ENCODE data around the gene CYTH4.

Gene CYTH4

DNA sequence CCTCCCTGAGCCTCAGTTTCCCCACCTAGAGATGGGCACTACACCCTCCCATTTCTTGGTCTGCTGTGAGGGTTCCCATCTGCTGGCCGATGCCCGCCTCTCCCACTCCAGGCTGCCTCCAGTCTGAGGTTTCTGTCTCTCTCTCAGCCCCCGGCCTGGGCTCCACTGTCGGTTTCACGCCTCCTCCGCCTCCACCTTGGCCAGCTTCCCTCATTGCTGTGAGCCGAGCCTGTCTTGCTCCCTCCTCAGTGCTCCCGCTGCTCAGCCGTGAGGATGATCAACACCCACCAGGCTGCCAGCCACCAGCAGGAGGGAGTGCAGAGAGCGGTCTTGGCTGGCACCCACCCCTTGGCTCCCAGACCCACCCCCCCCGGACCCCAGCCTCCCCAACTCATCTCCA, 61.0 kb downstream of the CYTH4 start:
- peak in 2 of 56 donors; percentile 6 to 28 for DNase-seq

DNA sequence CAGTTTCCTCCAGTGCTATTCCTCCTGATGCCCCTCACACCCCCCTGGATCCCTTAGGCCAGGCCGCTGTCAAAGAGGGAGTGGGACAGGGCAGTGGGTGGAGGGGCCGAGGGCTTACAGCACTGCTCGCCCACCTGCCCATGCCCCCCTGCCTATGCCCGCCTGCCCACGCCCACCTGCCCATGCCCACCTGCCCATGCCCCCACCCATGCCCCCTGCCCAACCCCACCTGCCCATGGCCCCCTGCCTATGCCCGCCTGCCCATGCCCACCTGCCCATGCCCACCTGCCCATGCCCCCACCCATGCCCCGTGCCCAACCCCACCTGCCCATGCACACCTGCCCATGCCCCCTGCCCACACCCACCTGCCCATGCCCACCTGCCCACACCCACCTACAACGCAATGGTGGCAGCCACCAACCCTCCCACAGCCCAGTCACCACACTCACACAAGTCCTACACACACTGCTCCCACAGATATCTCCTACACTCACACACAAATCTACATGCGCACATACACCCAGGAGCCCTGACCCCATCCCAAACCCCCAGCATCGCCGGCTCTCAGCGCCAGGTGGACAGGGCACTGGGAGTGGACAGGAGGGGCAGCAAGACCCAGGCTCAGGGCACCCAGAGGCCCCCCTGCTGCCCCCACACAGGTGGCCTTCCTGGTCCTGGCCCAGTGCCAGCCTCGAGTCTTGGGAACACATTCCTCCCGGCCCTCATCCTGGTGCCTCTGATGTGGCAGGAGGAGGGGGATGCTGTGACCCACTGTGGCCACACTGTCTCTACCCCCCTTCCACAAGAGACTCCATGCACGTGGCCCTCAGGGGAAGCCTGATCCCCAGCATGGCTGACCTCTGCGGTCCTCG, 61.8 kb downstream of the CYTH4 start:
- DNase-seq: peak in 1 of 56 donors; percentile 15

DNA sequence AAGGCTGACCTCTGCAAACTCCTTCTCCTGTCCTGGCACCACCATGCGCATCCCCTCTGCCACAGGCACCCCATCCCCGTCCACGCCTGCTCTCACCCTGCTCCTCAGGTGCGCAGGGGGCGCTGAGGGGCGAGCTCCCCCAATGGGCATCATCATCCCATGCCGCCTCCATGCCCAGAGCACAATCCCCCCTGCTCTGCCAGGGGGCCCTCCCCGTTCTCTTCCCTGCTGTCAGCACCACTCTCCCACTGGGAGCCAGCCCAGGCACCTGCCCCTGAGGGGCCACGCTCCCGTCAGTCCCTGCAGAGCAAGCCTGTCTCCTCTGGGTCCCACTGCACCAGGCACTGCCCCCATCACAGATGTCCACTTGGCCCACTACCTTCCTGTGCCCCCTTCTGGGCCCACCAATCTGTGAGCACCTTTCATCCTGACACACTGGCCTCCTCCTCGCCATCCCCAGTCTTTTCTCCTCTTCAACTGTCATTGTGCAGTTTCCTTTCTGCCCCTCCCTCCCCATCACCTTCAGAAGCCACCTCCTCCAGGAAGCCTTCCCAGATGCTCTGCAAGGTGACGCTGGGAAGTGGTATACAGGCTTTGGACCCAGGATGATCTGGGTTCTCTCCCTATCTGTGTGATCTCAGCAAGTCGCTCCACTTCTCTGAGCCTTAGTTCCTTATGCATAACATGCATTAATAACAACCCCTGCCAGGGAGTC, 62.6 kb downstream of the CYTH4 start:
- no peak for DNase-seq

DNA sequence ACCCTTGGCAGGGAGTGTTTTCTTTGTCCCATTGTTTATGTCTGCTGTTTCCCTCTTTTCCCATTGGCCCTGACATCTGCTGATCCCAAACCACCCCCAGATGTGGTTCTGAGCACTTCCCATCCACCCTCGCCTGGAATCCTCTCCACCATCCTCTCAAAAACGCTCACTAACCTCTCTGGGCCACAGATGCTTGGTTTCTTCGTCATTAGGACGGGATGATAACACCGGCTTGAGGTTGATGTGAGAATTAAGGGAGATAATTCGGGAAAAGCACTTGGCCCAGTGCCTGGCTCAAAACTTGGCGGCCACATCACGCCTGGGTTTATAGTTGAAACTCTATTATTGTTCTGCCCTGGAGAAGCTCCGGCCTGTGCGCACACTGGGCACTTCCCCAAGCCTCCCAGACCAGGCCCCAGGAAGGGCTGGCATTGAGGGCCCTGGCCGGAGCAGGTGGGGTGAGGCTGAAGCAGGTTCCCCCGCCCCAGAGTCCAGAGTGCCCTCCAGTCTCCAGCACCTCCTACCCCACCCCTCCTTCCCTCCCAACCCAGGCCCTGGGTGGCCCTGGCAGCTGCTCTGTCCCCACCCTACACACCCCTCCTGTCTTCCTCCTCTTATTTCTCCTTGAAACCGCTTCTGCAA, 63.7 kb downstream of the CYTH4 start:
- no peak for DNase-seq

DNA sequence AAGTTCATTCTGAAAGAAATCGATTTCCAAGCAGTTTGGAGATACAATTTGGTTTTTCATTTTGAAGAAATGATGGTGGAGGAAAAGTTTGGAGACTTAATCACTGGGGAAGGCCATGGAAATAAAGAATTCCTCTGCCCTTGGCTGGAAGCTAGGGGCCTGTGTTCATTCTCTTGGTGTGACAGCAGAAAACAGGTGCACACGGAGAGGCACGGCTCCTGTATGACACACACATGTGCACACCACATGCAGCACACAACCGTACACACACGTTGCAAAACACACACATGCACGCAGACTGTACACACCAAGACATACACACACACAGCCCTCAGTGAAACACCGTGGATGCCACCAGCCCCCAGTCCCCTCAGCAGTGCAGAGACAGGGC, 64.2 kb downstream of the CYTH4 start:
- DNase-seq: no peak

DNA sequence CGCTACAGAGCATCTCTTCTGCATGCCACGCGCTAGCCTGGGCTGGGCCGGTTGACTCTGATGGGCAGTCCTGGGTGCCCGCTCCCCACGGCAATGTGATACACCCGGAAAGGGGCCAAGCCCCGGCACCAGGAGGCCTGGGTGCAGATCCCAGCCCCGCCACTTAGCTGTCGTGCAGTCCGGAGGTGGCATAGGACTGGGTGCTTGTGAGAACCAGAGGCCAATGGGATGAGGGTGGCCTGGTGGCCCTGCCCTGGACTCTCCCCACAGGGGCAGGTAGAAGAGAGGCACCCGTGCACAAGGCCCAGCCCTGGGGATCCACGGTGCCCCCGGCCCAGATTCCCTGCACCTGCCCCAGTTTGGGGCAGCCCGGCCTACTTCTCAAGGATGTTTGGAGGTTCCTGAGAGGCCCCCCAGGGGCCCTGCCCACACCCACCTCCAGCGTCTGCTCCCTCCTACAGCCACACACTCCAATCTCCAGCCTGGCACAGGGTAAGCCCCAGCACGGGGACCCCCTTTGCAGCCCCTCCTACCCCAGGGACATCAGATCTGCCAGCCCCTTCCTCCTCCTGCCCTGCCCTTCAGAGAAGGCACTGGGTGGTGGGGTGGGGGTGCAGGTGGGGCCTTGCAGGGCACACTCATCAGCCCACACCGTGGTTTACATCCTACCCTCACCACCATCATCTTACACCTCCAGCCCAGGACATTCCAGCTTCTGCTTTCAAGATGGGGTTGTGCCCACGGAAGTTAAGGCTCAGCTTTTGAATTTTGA, 66.9 kb downstream of the CYTH4 start:
- DNase-seq: no peak

DNA sequence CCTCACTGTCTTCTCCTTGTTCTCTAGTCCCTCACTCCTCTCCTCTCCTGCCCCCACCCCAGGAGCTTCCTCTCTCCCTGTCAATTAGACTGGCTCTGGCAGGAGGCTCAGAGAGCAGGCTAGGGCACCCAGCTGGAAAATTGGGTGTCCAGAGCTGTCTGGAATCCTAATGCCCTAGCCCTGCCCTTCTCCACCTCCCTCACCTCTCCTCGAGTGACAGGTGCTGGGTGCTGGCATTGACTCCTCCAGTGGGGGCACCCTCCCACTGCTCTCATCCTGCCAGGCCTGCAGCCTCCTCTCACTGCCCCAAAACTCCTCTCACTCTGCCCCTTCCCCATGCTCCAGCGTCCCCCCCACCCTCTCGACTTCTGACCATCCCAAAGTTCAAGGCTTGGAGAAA, 68.9 kb downstream of the CYTH4 start:
- DNase-seq: no peak

DNA sequence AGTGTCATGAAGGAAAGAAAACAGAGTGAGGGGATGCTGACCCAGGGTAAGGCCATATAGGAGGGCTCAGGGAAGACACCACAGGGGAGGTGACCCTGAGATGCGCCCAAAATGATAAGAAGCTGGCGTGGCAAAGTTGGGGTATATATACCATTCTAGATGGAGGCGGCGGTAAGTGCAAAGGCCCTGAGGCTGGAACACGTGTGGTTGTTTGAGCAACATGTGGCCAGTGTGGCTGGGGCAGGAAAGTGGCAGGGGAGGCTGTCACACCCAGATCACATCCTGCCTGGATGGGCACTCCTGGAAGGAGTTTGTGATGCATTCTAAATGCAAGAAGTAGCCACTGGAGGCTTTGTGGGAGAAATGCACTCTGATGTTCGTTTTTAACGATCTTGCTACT, 70.2 kb downstream of the CYTH4 start:
- DNase-seq: no peak

DNA sequence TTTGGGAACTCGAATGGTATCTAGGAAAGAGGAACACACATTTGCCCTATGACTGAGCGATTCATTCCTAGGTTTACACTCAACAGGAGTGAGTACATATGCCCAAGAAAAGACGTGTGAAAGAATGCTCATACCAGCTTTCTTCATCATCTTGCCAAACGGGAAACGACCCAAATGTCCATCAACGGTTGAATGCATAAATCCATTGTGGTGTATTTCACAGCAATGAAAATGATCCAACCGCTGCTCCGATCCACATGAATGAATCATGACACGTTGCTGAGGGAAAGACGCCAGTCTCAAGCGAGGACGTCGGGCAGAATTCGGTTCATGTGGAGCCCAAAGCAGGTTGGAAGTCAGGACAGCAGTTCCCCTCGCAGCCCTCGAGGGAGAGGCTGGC, 71.5 kb downstream of the CYTH4 start:
- DNase-seq: no peak

DNA sequence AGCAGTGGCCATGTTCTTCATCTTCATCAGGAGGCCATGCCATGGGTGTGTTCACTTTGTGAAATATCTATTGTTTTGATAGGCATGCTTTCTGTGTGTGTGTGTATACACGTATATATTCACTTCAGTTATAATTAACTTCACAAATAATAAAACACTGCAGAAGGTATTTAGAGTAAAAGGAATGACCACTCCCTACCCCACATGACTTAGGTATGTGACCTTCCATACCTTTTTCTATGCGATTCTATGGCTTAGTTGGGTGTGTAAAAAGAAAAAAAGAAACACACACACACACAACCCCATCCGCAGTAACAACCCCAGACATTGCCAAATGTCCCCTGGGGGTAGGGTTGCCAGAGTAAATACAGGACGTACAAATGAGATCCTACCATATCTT, 72.0 kb downstream of the CYTH4 start:
- DNase-seq: no peak

DNA sequence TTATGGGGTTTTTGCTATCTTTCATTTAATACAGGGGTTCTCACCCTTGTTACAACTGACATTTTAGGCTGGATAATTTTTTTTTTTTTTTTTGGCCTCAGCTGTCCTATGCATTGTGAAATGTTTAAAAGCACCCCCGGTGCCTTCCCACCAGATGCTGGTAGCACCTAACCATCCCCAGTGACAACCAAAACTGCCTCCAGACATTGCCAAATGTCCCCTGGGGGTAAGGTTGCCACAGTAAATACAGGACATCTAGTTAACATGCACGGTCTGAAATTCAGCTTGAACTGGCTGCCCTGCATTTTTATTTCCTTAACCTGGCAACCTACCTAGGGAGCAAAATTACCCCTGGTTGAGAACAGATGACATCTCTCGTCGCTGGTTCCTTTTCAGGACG, 72.4 kb downstream of the CYTH4 start:
- DNase-seq: no peak

DNA sequence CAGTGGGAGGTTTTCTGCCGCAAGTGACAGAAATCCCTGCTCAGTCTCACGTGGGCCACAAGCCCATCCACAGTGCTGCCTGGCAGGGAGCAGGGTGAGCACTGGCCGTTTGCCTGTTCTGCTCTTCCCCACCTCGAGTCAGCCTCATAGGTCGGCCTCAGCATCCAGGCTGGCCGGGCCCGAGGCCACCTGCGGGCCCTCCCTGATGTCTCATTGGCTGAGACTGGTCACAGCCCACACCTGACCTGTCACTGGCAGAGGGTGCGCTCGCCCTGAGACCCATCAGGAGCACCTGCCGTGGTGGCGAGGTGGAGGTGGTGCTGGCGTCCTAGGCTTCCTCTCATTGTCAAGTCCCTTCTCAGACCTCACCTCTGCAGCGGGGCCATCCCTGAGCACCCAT, 72.9 kb downstream of the CYTH4 start:
- no peak for DNase-seq

DNA sequence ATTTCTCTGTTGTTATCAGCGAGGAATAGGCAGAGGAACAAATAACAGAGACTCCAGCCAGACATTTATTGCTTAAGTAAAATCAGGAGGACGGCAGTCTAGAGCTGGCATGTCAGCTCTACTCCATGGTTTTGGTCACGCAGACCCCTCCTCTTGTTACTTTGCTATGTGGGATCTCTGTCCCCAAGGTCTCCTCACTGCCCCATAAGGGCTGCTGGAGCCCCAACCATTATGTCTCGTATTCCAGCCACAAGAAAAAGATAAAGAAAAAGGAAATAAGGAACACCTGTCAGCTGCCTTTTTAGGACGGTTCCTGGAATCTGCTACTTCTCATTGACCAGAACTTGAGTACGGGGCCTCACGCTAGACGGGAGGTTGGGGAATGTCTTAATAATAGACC, 74.6 kb downstream of the CYTH4 start:
- no peak for DNase-seq

DNA sequence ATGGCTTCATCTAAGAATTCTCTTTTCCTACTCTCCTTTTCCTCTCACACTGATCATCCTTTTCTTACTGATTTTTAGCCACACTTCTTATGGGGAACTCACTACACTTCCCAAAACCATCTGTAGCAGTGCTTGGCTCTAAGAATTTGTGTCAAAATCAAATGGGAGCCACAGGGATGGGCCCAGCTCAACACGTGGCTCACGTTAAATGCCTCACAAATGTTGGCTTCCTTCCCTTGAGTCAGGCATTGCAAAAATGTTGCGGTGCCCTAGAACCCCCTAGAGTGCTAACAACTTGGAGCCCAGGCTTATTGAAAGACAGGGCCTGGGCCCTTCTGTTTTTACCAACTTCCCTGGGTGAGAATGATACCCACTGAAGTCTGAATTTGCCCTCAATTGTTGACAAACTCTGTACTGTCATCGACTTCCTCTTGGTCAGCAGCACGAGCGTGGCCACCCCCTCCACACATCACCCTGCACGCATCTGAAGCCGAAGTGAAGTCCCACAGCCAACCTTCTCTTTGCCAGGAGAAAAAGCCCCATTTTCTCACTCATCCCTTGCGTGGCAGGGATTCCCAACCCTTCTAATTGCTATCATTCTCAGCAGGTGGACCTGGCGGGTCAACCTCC, 75.3 kb downstream of the CYTH4 start:
- no peak for DNase-seq

DNA sequence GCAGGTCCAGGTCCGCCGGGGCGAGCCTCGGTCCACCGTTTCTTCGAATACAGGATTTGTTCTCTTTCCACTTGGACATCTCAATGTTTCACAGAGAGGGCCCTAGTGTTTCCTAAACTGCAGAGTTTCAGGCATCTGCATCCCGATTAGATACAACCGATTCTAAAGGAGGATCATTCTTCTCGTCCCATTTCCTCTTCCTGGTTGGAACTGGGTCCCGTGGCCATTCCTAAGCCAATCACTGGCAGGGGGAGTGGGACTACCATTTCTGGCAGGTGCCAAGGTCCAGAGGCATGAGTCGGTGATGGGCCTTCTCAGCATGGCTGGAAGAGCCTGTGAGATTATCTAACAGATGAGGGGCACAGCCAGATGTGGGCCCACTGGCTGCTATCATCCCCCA, 76.1 kb downstream of the CYTH4 start:
- no peak for DNase-seq

DNA sequence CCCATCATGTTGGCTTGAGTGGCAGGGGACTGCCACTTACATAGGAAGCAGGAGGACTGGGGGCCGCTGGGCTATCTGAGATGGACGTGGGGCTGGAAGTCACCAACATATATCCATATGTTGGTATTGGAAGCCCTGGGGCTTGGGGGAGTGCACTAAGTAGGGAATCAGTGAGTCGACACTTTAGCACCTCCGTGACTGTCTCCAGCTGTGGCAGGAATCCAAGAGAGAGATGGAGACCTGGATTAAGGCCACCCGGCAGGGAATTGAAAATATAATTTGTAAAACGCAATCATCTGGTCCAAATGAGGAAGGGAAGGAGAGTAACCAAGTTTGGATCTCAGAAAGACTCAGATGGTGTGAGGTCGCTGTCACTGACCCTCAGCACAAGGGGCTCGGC, 76.6 kb downstream of the CYTH4 start:
- DNase-seq: no peak

DNA sequence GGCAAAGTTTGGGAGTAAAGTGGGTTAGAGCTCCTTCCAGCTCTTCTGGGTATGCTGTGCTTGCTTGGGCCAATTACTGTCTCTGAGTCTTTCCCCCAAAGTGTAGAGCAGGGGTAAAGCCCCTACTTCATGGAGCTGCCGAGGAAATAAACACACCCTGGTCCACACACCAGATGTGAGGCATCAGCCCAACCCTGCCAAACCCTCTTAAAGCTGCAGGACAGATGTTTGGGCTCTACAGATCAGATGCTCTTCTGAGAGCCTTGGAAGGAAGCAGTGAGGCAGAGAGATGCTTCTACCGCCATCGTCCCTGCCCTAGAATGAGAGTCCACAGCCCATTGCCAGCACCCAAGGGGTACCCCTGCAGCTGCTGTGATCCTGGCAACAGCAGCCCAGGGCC, 80.3 kb downstream of the CYTH4 start:
- DNase-seq: no peak

DNA sequence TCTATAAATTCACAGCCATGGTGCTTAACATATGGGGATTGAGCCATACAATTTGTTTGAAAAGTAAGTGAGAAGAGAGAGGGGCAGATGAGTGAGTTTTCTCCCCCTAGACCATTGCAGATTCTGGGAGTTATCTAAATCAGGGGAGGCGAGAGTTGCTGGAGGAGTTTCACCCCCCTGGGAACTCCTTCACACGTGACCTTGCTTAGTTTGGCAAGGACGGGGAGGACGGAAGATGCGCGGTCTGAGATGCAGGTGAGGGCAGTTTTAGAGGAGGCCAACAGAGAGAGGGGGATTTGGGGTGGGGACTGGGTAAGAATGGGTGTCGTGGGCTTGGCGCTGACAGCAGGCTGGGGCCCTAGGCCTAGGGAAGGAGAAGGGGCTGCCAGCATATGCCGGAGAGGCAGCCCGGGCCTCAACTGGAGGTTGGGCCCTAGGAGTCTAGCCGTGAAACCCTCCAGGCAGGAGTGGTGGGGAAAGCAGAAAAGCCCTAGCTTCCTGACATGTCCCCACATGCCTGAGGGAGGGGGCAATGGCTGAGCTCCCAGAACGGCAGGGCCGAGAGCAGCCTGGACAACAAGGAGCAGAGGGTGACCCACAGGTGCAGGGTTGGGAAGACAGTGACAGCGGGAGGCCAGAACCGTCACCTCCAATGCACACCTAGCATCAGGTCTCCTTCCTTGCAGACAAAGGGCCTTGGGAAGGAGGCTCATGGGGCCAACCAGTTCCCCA, 81.1 kb downstream of the CYTH4 start:
- DNase-seq: no peak
